ENCODE data around the gene KRTAP6-1. TPM values are rescaled to one million over a fixed set of nuclear protein-coding genes. Genes with fewer than 3 reads are reported as not detected.

Gene KRTAP6-1
- total RNA-seq, 1 experiment from 2014 or later = not detected

- no peaks in the 10 kb centered on the region for H3K9me2 ChIP-seq (replicated peaks; ENCODE audit: low read length)
- DNase-seq = peak; percentile 49
- no peak overlapping the region for H3K4me2 ChIP-seq (ENCODE audit: low read length)
- H3K4me3 ChIP-seq (ENCODE audit: low read length) = no peak overlapping the region
- no peaks in the 10 kb centered on the region for H4K20me1 ChIP-seq (ENCODE audit: low read length)
- no peaks in the 10 kb centered on the region for H3K36me3 ChIP-seq (ENCODE audit: low read depth, low read length)
- H3K27me3 ChIP-seq (ENCODE audit: low read length) = no peaks in the 10 kb centered on the region
- H3K79me2 ChIP-seq (ENCODE audit: low read length) = no peaks in the 10 kb centered on the region
- H3K9me3 ChIP-seq (ENCODE audit: low read length) = no peaks in the 10 kb centered on the region
- ATAC-seq = peak; percentile 73
- H2AFZ ChIP-seq (ENCODE audit: low read length) = no peak overlapping the region
- CTCF ChIA-PET = no interaction called here
- intact Hi-C loops (cut with micrococcal nuclease) = loop anchor here (10.0 kb wide), 1 partner anchor 55 kb away; no protein-coding TSS in a partner anchor
- H3K9ac ChIP-seq (ENCODE audit: low read length) = no peak overlapping the region
- no peak for TF ChIP-seq EZH2phosphoT487 (IDR thresholded peaks at IDR 0.05; ENCODE audit: borderline replicate concordance, low read length)
- no peak for TF ChIP-seq EZH2 (IDR thresholded peaks at IDR 0.05; ENCODE audit: low read length, unreplicated experiment)
- TF ChIP-seq, protein P1, sequence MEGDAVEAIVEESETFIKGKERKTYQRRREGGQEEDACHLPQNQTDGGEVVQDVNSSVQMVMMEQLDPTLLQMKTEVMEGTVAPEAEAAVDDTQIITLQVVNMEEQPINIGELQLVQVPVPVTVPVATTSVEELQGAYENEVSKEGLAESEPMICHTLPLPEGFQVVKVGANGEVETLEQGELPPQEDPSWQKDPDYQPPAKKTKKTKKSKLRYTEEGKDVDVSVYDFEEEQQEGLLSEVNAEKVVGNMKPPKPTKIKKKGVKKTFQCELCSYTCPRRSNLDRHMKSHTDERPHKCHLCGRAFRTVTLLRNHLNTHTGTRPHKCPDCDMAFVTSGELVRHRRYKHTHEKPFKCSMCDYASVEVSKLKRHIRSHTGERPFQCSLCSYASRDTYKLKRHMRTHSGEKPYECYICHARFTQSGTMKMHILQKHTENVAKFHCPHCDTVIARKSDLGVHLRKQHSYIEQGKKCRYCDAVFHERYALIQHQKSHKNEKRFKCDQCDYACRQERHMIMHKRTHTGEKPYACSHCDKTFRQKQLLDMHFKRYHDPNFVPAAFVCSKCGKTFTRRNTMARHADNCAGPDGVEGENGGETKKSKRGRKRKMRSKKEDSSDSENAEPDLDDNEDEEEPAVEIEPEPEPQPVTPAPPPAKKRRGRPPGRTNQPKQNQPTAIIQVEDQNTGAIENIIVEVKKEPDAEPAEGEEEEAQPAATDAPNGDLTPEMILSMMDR (conservative IDR thresholded peaks at IDR 0.05; ENCODE audit: low read depth, low read length) = no peak
- no peak overlapping the region for H3K27ac ChIP-seq (ENCODE audit: low read length)
- BruUV-seq (replicated peaks) = no TSS peak
- H3F3A ChIP-seq (ENCODE audit: low read length, unreplicated experiment) = no peaks in the 10 kb centered on the region
- no peaks in the 10 kb centered on the region for H3K4me1 ChIP-seq (ENCODE audit: insufficient read depth, low read length)
- POLR2A ChIA-PET (ENCODE audit: unreplicated experiment) = no interaction called here
These were observed 33.6 kb downstream of the KRTAP6-1 start for GRCh38 chr21:30580132-30580531.

DNA sequence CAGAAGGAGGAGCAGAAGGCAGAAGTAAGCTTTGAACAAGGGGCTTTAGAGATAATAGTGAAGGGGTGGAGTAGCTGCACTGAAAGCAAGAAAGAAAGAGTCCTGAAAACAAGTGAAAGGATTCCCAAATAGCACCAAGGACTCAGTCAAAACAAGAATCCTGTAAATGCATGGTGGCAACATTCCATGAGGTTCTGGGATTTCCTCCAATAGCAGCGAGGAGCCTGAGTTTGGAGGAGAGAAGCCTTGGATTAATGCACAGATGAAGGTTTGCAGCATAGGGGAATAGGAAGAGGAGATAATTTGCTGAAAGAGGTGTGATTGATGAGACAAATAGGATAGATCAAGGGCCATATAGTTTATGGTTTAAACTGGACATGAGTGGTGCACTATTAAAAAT is 34.4 kb downstream of the KRTAP6-1 start:
- CTCF ChIA-PET = no interaction called here

DNA sequence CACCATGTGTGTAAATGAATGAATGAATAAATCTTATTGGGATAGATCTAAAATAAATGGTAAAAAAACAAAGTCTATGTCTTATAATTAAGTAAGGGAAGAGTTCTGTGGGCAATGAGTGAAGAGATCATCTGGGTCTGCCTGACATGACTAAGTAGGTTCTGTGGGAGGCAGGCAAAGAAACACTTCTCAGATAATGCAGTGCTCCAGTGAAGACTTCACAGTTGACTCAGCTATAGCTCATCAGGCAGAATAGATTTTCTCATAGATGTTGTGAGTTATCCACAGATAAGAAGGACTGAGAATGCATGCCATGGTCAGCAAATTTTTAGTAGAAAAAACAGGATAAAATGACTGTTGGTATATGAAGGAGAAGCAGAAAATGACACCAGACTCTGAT is 36.0 kb downstream of the KRTAP6-1 start:
- no peak overlapping the region for H3K27ac ChIP-seq (ENCODE audit: low read length)
- TF ChIP-seq EZH2phosphoT487 (IDR thresholded peaks at IDR 0.05; ENCODE audit: borderline replicate concordance, low read length) = no peak
- TF ChIP-seq, protein P1 (conservative IDR thresholded peaks at IDR 0.05; ENCODE audit: low read depth, low read length) = no peak
- TF ChIP-seq EZH2 (IDR thresholded peaks at IDR 0.05; ENCODE audit: low read length, unreplicated experiment) = no peak
- intact Hi-C loops (cut with micrococcal nuclease) = no loop called here
- H3K9me3 ChIP-seq (ENCODE audit: low read length) = no peaks in the 10 kb centered on the region
- DNase-seq (peak; percentile 56), ATAC-seq (peak; percentile 58)
- H3K79me2 ChIP-seq (ENCODE audit: low read length) = no peaks in the 10 kb centered on the region
- no TSS peak for BruUV-seq (replicated peaks)
- H3K9ac ChIP-seq (ENCODE audit: low read length) = no peak overlapping the region
- H3K36me3 ChIP-seq (ENCODE audit: low read depth, low read length) = no peaks in the 10 kb centered on the region
- no peaks in the 10 kb centered on the region for H4K20me1 ChIP-seq (ENCODE audit: low read length)
- CTCF ChIA-PET = no interaction called here
- H3K4me1 ChIP-seq (ENCODE audit: insufficient read depth, low read length) = no peaks in the 10 kb centered on the region
- no peaks in the 10 kb centered on the region for H3K27me3 ChIP-seq (ENCODE audit: low read length)
- no peak overlapping the region for H2AFZ ChIP-seq (ENCODE audit: low read length)
- no peaks in the 10 kb centered on the region for H3F3A ChIP-seq (ENCODE audit: low read length, unreplicated experiment)
- no peak overlapping the region for H3K4me3 ChIP-seq (ENCODE audit: low read length)
- H3K9me2 ChIP-seq (replicated peaks; ENCODE audit: low read length) = no peaks in the 10 kb centered on the region
- POLR2A ChIA-PET (ENCODE audit: unreplicated experiment) = no interaction called here
- H3K4me2 ChIP-seq (ENCODE audit: low read length) = no peak overlapping the region

More for the DNA sequence above, 34.4 kb downstream of the KRTAP6-1 start:
- no peaks in the 10 kb centered on the region for H4K20me1 ChIP-seq (ENCODE audit: low read length)
- H3F3A ChIP-seq (ENCODE audit: low read length, unreplicated experiment) = no peaks in the 10 kb centered on the region
- no peak overlapping the region for H2AFZ ChIP-seq (ENCODE audit: low read length)
- TF ChIP-seq EZH2 (IDR thresholded peaks at IDR 0.05; ENCODE audit: low read length, unreplicated experiment) (no peak), EZH2phosphoT487 (IDR thresholded peaks at IDR 0.05; ENCODE audit: borderline replicate concordance, low read length) (no peak)
- TF ChIP-seq, protein P1 (conservative IDR thresholded peaks at IDR 0.05; ENCODE audit: low read depth, low read length) = no peak
- no peaks in the 10 kb centered on the region for H3K79me2 ChIP-seq (ENCODE audit: low read length)
- no TSS peak for BruUV-seq (replicated peaks)
- H3K27me3 ChIP-seq (ENCODE audit: low read length) = no peaks in the 10 kb centered on the region
- intact Hi-C loops (cut with micrococcal nuclease) = no loop called here
- no peak overlapping the region for H3K4me3 ChIP-seq (ENCODE audit: low read length)
- H3K9me3 ChIP-seq (ENCODE audit: low read length) = no peaks in the 10 kb centered on the region
- DNase-seq (no peak), ATAC-seq (no peak)
- POLR2A ChIA-PET (ENCODE audit: unreplicated experiment) = no interaction called here
- H3K9me2 ChIP-seq (replicated peaks; ENCODE audit: low read length) = no peaks in the 10 kb centered on the region
- no peak overlapping the region for H3K27ac ChIP-seq (ENCODE audit: low read length)
- H3K4me2 ChIP-seq (ENCODE audit: low read length) = no peak overlapping the region
- no peaks in the 10 kb centered on the region for H3K4me1 ChIP-seq (ENCODE audit: insufficient read depth, low read length)
- no peaks in the 10 kb centered on the region for H3K36me3 ChIP-seq (ENCODE audit: low read depth, low read length)
- H3K9ac ChIP-seq (ENCODE audit: low read length) = no peak overlapping the region

Data from PC-3 (cell line).